VCaP (cell line): ENCODE measurements around the gene SORCS1.

Experiments
- H3K27ac ChIP-seq: fragments of 450-650 bp; 2 replicates; pipeline ENCODE4 v1.5.1; 2017
- CTCF ChIP-seq: fragments of 450-650 bp; conservative IDR thresholded peaks from 2 replicates; pipeline ENCODE4 v1.5.1; 2017; ENCODE audit warnings: mild to moderate bottlenecking, moderate library complexity

The SORCS1 gene

GRCh38 chr10:107164992-107165391, 486 bp upstream of the SORCS1 start:
- TF ChIP-seq CTCF: no peak
- no peak overlapping the region for H3K27ac ChIP-seq

DNA sequence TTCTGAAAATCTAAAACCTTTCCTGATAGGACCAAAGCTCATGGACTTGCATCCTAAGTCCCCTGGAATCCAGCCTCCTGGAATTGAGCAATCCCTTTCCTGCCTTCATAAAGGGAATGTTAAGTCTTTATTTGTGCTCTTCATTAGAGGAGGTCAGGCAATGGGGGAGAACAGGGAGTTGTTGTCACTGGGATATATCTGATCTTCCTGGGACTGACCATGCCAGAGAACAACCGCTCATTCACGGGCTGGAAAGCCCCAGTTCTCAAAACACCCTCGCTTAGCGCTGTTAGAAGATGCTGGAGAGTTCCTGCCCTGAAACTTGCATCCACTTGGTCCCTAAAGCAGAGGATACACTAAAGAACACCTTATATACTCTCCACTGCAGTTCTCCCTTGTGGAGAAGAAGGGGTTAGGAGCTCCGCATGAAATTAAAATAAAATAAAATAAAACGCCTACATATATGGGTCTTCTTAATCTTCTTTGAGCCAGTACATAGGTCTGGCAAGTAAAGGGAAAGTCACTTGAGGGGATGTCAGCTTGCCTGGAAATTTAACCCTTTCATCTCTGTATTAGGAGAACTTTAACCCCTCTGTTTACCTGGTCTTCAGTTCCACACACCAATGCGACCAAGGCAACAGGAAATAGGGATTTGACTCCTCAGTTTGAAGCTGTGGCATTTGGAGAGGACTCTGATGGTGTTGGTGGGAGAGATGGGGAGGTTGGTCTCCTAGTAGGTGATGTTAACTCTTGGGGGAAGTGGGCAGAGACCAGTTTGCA, 1.2 kb downstream of the SORCS1 start:
- no peak overlapping the region for H3K27ac ChIP-seq
- TF ChIP-seq CTCF: no peak

DNA sequence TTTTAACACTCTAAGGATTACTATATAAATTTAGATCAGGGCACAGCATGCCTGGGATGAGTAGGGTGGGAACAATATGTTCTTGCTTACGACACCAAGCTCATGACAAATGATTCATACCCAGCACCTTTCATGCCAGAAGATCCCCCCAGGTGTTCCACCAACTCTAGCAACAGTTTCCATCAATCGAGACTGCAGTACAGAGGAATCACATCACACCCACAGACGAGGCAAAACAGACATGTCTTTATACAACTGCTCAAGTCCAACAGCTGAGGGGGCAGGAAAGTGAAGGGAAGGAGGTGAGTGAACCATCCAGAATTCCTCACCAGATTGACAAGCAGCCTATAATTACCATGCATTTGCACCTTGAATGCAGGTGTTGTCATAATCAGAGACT, 3.6 kb downstream of the SORCS1 start:
- no peak for TF ChIP-seq CTCF
- H3K27ac ChIP-seq: no peak overlapping the region

DNA sequence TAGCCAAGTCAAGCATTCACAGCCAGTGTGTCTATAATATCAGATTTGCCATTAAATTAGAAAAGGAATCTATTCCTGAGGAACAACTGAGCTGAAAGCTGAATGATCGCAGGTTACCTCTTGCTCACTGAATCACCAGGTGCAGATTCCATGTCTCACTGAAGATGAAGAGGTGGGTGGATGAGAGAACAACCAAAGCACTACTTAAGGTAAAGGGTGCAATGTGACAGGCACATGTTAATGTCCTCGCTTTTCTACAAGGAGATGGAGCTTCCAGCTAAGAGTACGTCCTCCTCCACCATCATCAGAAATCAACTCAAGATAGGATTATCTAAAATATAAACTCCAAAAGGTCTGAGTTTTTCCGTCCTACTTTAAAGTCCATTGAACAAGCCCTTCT, 4.6 kb downstream of the SORCS1 start:
- no peak for TF ChIP-seq CTCF
- H3K27ac ChIP-seq: no peak overlapping the region

- no peak for TF ChIP-seq CTCF
- H3K27ac ChIP-seq: no peak overlapping the region
Measured at GRCh38 chr10:107157071-107157470, 7.4 kb downstream of the SORCS1 start.

DNA sequence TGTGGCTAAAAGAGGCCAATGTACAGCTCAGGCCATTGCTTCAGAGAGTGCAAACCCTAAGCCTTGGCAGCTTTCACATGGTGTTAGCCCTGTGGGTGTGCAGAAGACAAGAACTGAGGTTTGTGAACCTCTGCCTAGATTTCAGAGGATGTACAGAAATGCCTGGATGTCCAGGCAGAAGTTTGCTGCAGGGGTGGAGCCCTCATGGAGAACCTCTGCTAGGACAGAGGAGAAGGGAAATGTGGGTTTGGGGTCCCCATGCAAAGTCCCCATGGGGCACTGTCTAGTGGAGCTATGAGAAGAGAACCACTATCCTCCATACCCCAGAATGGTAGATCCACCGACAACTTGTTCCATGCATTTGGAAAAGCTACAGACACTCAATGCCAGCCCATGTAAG, 12.4 kb downstream of the SORCS1 start:
- H3K27ac ChIP-seq: no peak overlapping the region
- no peak for TF ChIP-seq CTCF

DNA sequence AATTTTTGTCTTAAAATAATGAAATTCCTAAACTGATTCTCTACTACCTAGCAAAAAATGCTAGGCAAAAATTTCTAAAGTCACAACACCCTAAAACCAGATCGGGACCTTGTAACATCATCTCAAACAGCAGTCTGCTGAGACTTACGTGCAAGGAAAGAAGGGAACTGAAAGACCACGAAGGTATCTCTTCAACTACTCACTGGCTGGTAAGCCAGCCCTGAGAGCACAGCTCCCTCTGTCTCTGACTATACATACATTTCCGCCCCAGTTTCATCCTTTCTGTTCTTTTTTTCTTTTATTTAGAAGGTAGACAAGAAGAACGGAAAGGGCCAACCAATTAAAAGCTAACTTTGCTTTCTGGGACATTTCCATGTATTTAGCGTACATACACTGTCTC, 15.6 kb downstream of the SORCS1 start:
- TF ChIP-seq CTCF: no peak
- no peak overlapping the region for H3K27ac ChIP-seq
